ENCODE data around the gene TMEM63C.

GRCh38 chr14:77175843-77176242 is 5.8 kb upstream of the TMEM63C start:
- TF ChIP-seq, protein P1, sequence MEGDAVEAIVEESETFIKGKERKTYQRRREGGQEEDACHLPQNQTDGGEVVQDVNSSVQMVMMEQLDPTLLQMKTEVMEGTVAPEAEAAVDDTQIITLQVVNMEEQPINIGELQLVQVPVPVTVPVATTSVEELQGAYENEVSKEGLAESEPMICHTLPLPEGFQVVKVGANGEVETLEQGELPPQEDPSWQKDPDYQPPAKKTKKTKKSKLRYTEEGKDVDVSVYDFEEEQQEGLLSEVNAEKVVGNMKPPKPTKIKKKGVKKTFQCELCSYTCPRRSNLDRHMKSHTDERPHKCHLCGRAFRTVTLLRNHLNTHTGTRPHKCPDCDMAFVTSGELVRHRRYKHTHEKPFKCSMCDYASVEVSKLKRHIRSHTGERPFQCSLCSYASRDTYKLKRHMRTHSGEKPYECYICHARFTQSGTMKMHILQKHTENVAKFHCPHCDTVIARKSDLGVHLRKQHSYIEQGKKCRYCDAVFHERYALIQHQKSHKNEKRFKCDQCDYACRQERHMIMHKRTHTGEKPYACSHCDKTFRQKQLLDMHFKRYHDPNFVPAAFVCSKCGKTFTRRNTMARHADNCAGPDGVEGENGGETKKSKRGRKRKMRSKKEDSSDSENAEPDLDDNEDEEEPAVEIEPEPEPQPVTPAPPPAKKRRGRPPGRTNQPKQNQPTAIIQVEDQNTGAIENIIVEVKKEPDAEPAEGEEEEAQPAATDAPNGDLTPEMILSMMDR (conservative IDR thresholded peaks at IDR 0.05 in 1 of 2, IDR thresholded peaks at IDR 0.05 in 1 of 2; ENCODE audit: extremely low read depth in 1 of 2, insufficient read depth in 1 of 2, low read depth in 1 of 2, low read length in 2 of 2), result no peak
- no peak for TF ChIP-seq EZH2 (IDR thresholded peaks at IDR 0.05; ENCODE audit: borderline replicate concordance, low read length)
